HG02642 (cell line): ENCODE data around the gene FHIT.
"Not testable (repeated sequence)": the region's sequence is repeated elsewhere in the genome, so short reads cannot be mapped to it uniquely, and the experiment has no call there.

Experiments used
- ATAC-seq: cut with Tn5 transposase; IDR thresholded peaks from one replicate; pipeline ENCODE4 v1.9.1; 2021; ENCODE audit warnings: mild to moderate bottlenecking; ENCODE audit not compliant: unreplicated experiment, poor library complexity

Gene FHIT

GRCh38 chr3:61231693-61232092 lies 19.6 kb downstream of the FHIT start:
- no peak for ATAC-seq

GRCh38 chr3:61227799-61228198 lies 23.5 kb downstream of the FHIT start:
- no peak for ATAC-seq

GRCh38 chr3:61226166-61226686 lies 25.0 kb downstream of the FHIT start:
- ATAC-seq = no peak

- no peak for ATAC-seq
These were observed 26.4 kb downstream of the FHIT start for GRCh38 chr3:61224823-61225222.

GRCh38 chr3:61223451-61223850 lies 27.8 kb downstream of the FHIT start:
- ATAC-seq = no peak

GRCh38 chr3:61222467-61222866 lies 28.8 kb downstream of the FHIT start:
- no peak for ATAC-seq

GRCh38 chr3:61221759-61222362 lies 29.4 kb downstream of the FHIT start:
- ATAC-seq = no peak

- ATAC-seq = no peak
These were observed 32.7 kb downstream of the FHIT start for GRCh38 chr3:61218504-61218903.

- ATAC-seq = not testable (repeated sequence)
These were observed 35.1 kb downstream of the FHIT start for GRCh38 chr3:61216171-61216570.

- ATAC-seq = no peak
These were observed 49.2 kb downstream of the FHIT start for GRCh38 chr3:61202086-61202485.

- no peak for ATAC-seq
These were observed 50.2 kb downstream of the FHIT start for GRCh38 chr3:61201071-61201470.

GRCh38 chr3:61200270-61200669 lies 51.0 kb downstream of the FHIT start:
- ATAC-seq = no peak

- no peak for ATAC-seq
These were observed 51.4 kb downstream of the FHIT start for GRCh38 chr3:61199843-61200242.

GRCh38 chr3:61194892-61195538 lies 56.2 kb downstream of the FHIT start:
- ATAC-seq = no peak

GRCh38 chr3:61192222-61192621 lies 59.0 kb downstream of the FHIT start:
- no peak for ATAC-seq

GRCh38 chr3:61190205-61190604 lies 61.0 kb downstream of the FHIT start:
- not testable (repeated sequence) for ATAC-seq

- no peak for ATAC-seq
These were observed 65.2 kb downstream of the FHIT start for GRCh38 chr3:61186030-61186429.

GRCh38 chr3:61184956-61185355 lies 66.3 kb downstream of the FHIT start:
- no peak for ATAC-seq

GRCh38 chr3:61182662-61183061 lies 68.6 kb downstream of the FHIT start:
- peak; percentile 37 for ATAC-seq

- peak; percentile 97 for ATAC-seq
These were observed 69.4 kb downstream of the FHIT start for GRCh38 chr3:61181874-61182273.

- no peak for ATAC-seq
These were observed 71.0 kb downstream of the FHIT start for GRCh38 chr3:61180206-61180605.

- no peak for ATAC-seq
These were observed 73.1 kb downstream of the FHIT start for GRCh38 chr3:61178167-61178566.
